Tibial nerve (tissue), 4 donors: ENCODE results near the gene ZSCAN2. TPM values are rescaled to one million over a fixed set of nuclear protein-coding genes. Genes with fewer than 3 reads are reported as not detected.
A peak's percentile ranks its signal among the peaks of the same experiment; 100 is the strongest.
"Not testable (repeated sequence)": the region's sequence is repeated elsewhere in the genome, so short reads cannot be mapped to it uniquely, and the experiment has no call there.

Experiments
- DNase-seq, 2 donors: peaks; one replicate each; pipeline ENCODE4 v3.0.0-alpha.2; 2019; ENCODE audit warnings: low spot score in 2 of 2
- H3K27ac ChIP-seq, 4 donors: fragments of 200-600 bp; sonication (generic) in 3 of 4; one replicate each; pipeline ENCODE4 v1.5.1; 2017 to 2019; ENCODE audit warnings: mild to moderate bottlenecking in 1 of 4
- H3K27me3 ChIP-seq, 2 donors: fragments of 200-600 bp; sonication (generic) in 1 of 2; one replicate each; pipeline versions ENCODE4 v1.5.1 to v1.6.0; 2017 to 2019
- H3K36me3 ChIP-seq, 3 donors: fragments of 200-600 bp; sonication (generic); one replicate each; pipeline ENCODE4 v1.5.1; 2018 to 2019
- H3K4me1 ChIP-seq, 4 donors: fragments of 200-600 bp; sonication (generic) in 3 of 4; one replicate each; pipeline ENCODE4 v1.5.1; 2017 to 2019
- H3K4me3 ChIP-seq, 4 donors: fragments of 200-600 bp; sonication (generic) in 3 of 4; one replicate each; pipeline ENCODE4 v1.5.1; 2017 to 2019; ENCODE audit warnings: mild to moderate bottlenecking in 1 of 4, moderate library complexity in 1 of 4
- H3K9me3 ChIP-seq, 4 donors: fragments of 200-600 bp; sonication (generic) in 3 of 4; one replicate each; pipeline ENCODE4 v1.5.1; 2017 to 2019
- CTCF ChIP-seq, 5 experiments: fragments of 200-600 bp in 3 of 5; fragments of 450-650 bp in 2 of 5; sonication (generic) in 3 of 5; IDR thresholded peaks; one replicate each; pipeline ENCODE4 v1.5.1; 2016 to 2019; ENCODE audit warnings: antibody characterized with exemption in 5 of 5, mild to moderate bottlenecking in 3 of 5, moderate library complexity in 2 of 5
- EP300 ChIP-seq, 2 donors: sonication (generic); formaldehyde crosslinking; IDR thresholded peaks; one replicate each; pipeline ENCODE4 v1.6.1; 2017; ENCODE audit warnings: antibody characterized with exemption in 2 of 2, mild to moderate bottlenecking in 1 of 2
- POLR2A ChIP-seq, 2 donors: fragments of 450-650 bp; IDR thresholded peaks; one replicate each; pipeline ENCODE4 v1.6.1; 2017; ENCODE audit warnings: antibody characterized with exemption in 2 of 2, mild to moderate bottlenecking in 2 of 2, moderate library complexity in 2 of 2
- WGBS, 2 donors: methylation state at CpG; one replicate each; pipeline ENCODE4 v1.1.5; 2018; 5-methylcytosine and 5-hydroxymethylcytosine counted together
- total RNA-seq, 4 donors: library from RNA; depleted of rRNA; stranded (reverse); fragments of >200 nt; gene quantifications; one replicate each; pipeline ENCODE4 v1.1.0, GENCODE V29; 2016

ZSCAN2 gene
- total RNA-seq, result 1 to 10 TPM; 4.1 to 7.2 (median 5.2) TPM

DNA sequence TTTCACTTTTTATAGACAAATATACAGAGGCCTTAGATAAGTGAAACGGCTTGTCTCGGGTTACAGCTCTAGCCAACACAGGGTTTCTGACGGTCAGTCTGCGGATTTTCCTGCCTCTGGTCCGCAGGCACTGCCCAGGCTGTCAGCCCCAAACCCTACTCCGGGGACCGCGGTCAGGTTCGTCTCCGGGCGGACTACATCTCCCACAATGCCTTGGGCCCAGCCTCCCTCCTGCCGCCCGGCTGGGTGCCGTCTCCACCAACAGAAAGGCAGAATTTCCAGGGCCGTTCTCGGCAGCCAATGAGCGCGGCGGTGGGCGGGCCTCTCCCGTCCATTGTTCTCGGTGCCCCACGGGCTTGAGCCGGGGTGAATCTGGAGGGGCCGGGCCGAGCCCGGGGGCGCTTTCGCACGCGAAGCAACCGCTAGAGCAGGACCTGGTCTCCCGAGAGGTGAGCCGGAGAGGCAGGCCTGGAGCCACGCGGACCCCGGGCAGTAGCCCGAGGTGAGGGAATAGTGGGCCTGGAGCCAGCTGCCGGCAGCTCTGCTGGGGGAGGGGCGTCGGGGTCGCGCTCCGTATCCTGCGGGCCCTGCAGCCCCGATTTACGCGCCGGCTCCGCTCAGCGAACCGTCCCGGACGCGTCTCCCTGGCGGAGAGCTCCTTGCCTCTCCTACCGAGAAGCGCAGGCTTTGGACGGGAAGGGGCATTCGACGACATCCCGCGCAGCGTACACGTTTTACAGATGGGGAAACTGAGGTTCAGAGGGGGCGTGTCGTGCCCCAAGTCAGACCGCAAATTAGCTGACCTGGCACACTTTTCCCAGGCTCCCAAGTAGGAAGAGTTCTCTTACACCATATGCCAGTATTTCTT, at the start of gene ZSCAN2:
Gene ZSCAN2, plus strand, starts transcription at position 323 of the 868 bp plus-strand sequence. CDS start 2,919 bp downstream, outside the sequence.
- H3K4me3 ChIP-seq, result peak within 1 kb of the TSS; percentile 68 to 84 (median 80)
- H3K4me1 ChIP-seq, result peaks cover 0 to 41% (median 21%) of the 10 kb centered on the region in 4 donors
- H3K27ac ChIP-seq, result peak within 1 kb of the TSS; percentile 22 to 84 (median 70)
- TF ChIP-seq EP300 (IDR thresholded peaks at IDR 0.05) (peak; percentile 53 to 54), POLR2A (IDR thresholded peaks at IDR 0.05) (no peak), CTCF (IDR thresholded peaks at IDR 0.05) (no peak)
- WGBS, 2 donors, result 0% methylated on average over 36 to 61 of the region's 68 CpGs
- DNase-seq, result peak; percentile 90 to 91
- peaks cover 0 to 22% (median 0%) of the 10 kb centered on the region in 3 donors for H3K36me3 ChIP-seq
- no peaks in the 10 kb centered on the region for H3K9me3 ChIP-seq
- no peaks in the 10 kb centered on the region for H3K27me3 ChIP-seq

DNA sequence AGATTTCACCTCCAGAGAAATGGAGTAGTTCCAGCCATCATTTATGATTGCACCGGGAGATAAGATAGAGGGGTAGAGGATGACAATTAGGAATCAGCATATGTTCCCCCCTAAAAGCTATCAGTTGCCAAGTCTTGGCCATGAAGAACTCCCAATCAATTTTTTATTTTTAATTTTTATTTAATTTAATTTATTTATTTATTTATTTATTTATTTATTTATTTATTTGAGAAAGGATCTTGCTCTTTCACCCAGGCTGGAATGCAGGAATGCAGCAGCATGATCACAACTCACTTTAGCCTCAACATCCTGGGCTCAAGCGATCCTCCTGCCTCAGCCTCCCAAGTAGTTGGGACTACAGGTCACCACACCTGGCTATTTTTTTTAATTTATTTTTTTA, 49.2 kb upstream of the ZSCAN2 start:
- peaks cover 0 to 12% (median 0%) of the 10 kb centered on the region in 4 donors for H3K4me1 ChIP-seq
- 93 to 97% methylated on average over 2 of the region's 2 CpGs for WGBS, 2 donors

GRCh38 chr15:84552896-84553295, 47.9 kb upstream of the ZSCAN2 start:
- peaks cover 0 to 3% (median 0%) of the 10 kb centered on the region in 4 donors for H3K9me3 ChIP-seq
- DNase-seq, result no peak
- peaks cover 0 to 16% (median 0%) of the 10 kb centered on the region in 3 donors for H3K36me3 ChIP-seq
- no peaks in the 10 kb centered on the region for H3K27me3 ChIP-seq
- TF ChIP-seq EP300 (IDR thresholded peaks at IDR 0.05) (no peak), CTCF (IDR thresholded peaks at IDR 0.05) (no peak), POLR2A (IDR thresholded peaks at IDR 0.05) (no peak)
- 88% methylated on average over 1 of the region's 1 CpG for WGBS, 2 donors
- peaks cover 0 to 12% (median 0%) of the 10 kb centered on the region in 4 donors for H3K4me1 ChIP-seq
- H3K4me3 ChIP-seq, result no peak overlapping the region
- H3K27ac ChIP-seq, result no peak overlapping the region

More for the DNA sequence above, 49.2 kb upstream of the ZSCAN2 start:
- H3K4me3 ChIP-seq, H3K27ac ChIP-seq, H3K9me3 ChIP-seq, DNase-seq, H3K27me3 ChIP-seq: not testable (repeated sequence)
- H3K36me3 ChIP-seq, result peaks cover 0 to 16% (median 0%) of the 10 kb centered on the region in 3 donors

DNA sequence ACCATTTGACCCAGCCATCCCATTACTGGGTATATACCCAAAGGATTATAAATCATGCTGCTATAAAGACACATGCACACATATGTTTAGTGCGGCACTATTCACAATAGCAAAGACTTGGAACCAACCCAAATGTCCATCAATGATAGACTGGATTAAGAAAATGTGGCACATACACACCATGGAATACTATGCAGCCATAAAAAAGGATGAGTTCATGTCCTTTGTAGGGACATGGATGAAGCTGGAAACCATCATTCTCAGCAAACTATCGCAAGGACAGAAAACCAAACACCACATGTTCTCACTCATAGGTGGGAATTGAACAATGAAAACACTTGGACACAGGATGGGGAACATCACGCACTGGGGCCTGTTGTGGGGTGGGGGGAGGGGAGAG, 44.1 kb upstream of the ZSCAN2 start:
- not testable (repeated sequence) for H3K27ac ChIP-seq, H3K27me3 ChIP-seq, DNase-seq, H3K9me3 ChIP-seq, H3K36me3 ChIP-seq, H3K4me3 ChIP-seq
- H3K4me1 ChIP-seq, result peaks cover 0 to 16% (median 0%) of the 10 kb centered on the region in 4 donors
- WGBS, 2 donors, result 95 to 100% methylated on average over 3 of the region's 3 CpGs

DNA sequence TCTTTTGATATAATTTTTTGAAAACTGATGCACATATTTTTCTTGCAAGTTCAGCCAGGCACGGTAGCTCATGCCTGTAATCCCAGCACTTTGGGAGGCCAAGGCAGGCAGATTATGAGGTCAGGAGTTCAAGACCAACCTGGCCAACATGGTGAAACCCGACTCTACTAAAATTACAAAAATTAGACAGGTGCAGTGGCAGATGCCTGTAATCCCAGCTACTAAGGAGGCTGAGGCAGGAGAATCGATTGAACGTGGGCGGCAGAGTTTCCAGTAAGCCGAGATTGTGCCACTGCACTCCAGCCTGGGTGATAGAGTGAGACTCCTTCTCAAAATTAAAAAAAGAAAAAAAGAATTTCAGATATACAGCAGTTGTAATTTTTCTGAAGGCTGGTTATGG, 32.8 kb upstream of the ZSCAN2 start:
- DNase-seq, H3K36me3 ChIP-seq, H3K4me3 ChIP-seq, H3K27me3 ChIP-seq, H3K9me3 ChIP-seq, H3K27ac ChIP-seq: not testable (repeated sequence)
- peaks cover 0 to 16% (median 2%) of the 10 kb centered on the region in 4 donors for H3K4me1 ChIP-seq
- WGBS, 2 donors, result 87 to 88% methylated on average over 6 of the region's 6 CpGs

GRCh38 chr15:84570164-84570735, 30.6 kb upstream of the ZSCAN2 start:
- Histone ChIP-seq H3K27ac (peak overlapping the region; percentile 94 to 99 (median 95)), H3K27me3 (no peaks in the 10 kb centered on the region), H3K4me1 (peaks cover 0 to 16% (median 2%) of the 10 kb centered on the region in 4 donors), H3K36me3 (no peaks in the 10 kb centered on the region), H3K9me3 (no peaks in the 10 kb centered on the region), H3K4me3 (peak overlapping the region; percentile 56 to 89 (median 86))
- DNase-seq, result peak; percentile 38 to 53
- WGBS, 2 donors, result 0% methylated on average over 10 to 13 of the region's 52 CpGs
- no peak for TF ChIP-seq EP300 (IDR thresholded peaks at IDR 0.05)
- no peak for TF ChIP-seq CTCF (IDR thresholded peaks at IDR 0.05)
- TF ChIP-seq POLR2A (IDR thresholded peaks at IDR 0.05), result no peak
